GM23338 (cell line): ENCODE data around the gene ACSM2B. TPM values are rescaled to one million over a fixed set of nuclear protein-coding genes. Genes with fewer than 3 reads are reported as not detected.

Source experiments
- ATAC-seq: fragments of 200-7000 bp; cut with Tn5 transposase; 3 replicates; pipeline ENCODE4 v1.9.1; 2020
- DNase-seq: peaks from one replicate; pipeline ENCODE4 v3.0.0-alpha.2; 2015; ENCODE audit warnings: low spot score
- H2AFZ ChIP-seq: fragments of 200-600 bp; sonication (generic); 2 replicates; pipeline ENCODE4 v1.8.0; 2016; ENCODE audit warnings: antibody characterized with exemption, mild to moderate bottlenecking, moderate library complexity
- H3F3A ChIP-seq: fragments of 200-600 bp; sonication (generic); replicated peaks from 2 replicates; pipeline ENCODE4 v1.8.0; 2017; ENCODE audit warnings: antibody characterized with exemption, mixed run types, low read depth
- H3K27ac ChIP-seq: fragments of 200-600 bp; sonication (generic); 2 replicates; pipeline ENCODE4 v1.6.1; 2016; ENCODE audit warnings: low read depth
- H3K27me3 ChIP-seq: fragments of 200-600 bp; sonication (generic); 2 replicates; pipeline ENCODE4 v1.8.0; 2016; ENCODE audit warnings: mild to moderate bottlenecking, mixed run types, moderate library complexity; ENCODE audit not compliant: insufficient read depth
- H3K36me3 ChIP-seq: fragments of 200-600 bp; sonication (generic); 2 replicates; pipeline ENCODE4 v1.8.0; 2016; ENCODE audit warnings: mild to moderate bottlenecking; ENCODE audit not compliant: insufficient read depth
- H3K4me1 ChIP-seq: fragments of 200-600 bp; sonication (generic); 2 replicates; pipeline ENCODE4 v1.8.0; 2016; ENCODE audit warnings: mild to moderate bottlenecking, moderate library complexity; ENCODE audit not compliant: insufficient read depth
- H3K4me2 ChIP-seq: fragments of 200-600 bp; sonication (generic); 2 replicates; pipeline ENCODE4 v1.7.1; 2017; ENCODE audit warnings: mixed run types
- H3K4me3 ChIP-seq: fragments of 200-600 bp; sonication (generic); 2 replicates; pipeline ENCODE4 v1.6.1; 2016; ENCODE audit warnings: mixed run types
- H3K79me2 ChIP-seq: fragments of 200-600 bp; sonication (generic); replicated peaks from 2 replicates; pipeline ENCODE4 v1.8.0; 2017; ENCODE audit warnings: mild to moderate bottlenecking; ENCODE audit not compliant: insufficient read depth
- H3K9me2 ChIP-seq: fragments of 200-600 bp; sonication (generic); 2 replicates; pipeline ENCODE4 v1.8.0; 2017; ENCODE audit not compliant: insufficient read depth
- H4K20me1 ChIP-seq: fragments of 200-600 bp; sonication (generic); replicated peaks from 2 replicates; pipeline ENCODE4 v1.8.0; 2017; ENCODE audit warnings: mild to moderate bottlenecking; ENCODE audit not compliant: insufficient read depth
- H3K27ac Mint-ChIP-seq: 2 replicates; pipeline ENCODE4 v1.8.0; 2020; ENCODE audit warnings: inconsistent platforms, mild to moderate bottlenecking, moderate library complexity, mixed read lengths
- H3K27me3 Mint-ChIP-seq: 3 replicates; pipeline ENCODE4 v1.8.0; 2022; ENCODE audit warnings: low read depth, mild to moderate bottlenecking, moderate library complexity, mixed read lengths, inconsistent platforms; ENCODE audit not compliant: insufficient read depth, poor library complexity
- H3K36me3 Mint-ChIP-seq: 3 replicates; pipeline ENCODE4 v1.8.0; 2021; ENCODE audit warnings: low read depth, mild to moderate bottlenecking, inconsistent platforms, moderate library complexity, mixed read lengths
- H3K4me1 Mint-ChIP-seq: 3 replicates; pipeline ENCODE4 v1.8.0; 2020; ENCODE audit warnings: mild to moderate bottlenecking, inconsistent platforms, mixed read lengths
- H3K4me3 Mint-ChIP-seq: 3 replicates; pipeline ENCODE4 v1.8.0; 2021; ENCODE audit warnings: moderate library complexity, mild to moderate bottlenecking, inconsistent platforms, mixed read lengths
- H3K9me3 Mint-ChIP-seq: 3 replicates; pipeline ENCODE4 v1.8.0; 2020; ENCODE audit warnings: moderate library complexity, mild to moderate bottlenecking, inconsistent platforms, mixed read lengths
- CREB1 ChIP-seq: fragments of 250-450 bp; sonication (Bioruptor Pico); IDR thresholded peaks from 2 replicates; pipeline ENCODE4 v1.5.0; 2020; ENCODE audit warnings: low read depth, mild to moderate bottlenecking, moderate library complexity
- CTCF ChIP-seq, 2 experiments: fragments of 200-600 bp in 1 of 2; sonication (generic) in 1 of 2; conservative IDR thresholded peaks; 2 replicates each; pipeline versions ENCODE4 v1.5.1 to v1.6.1; 2016 to 2017; ENCODE audit warnings: antibody characterized with exemption in 2 of 2, low read depth in 2 of 2, mild to moderate bottlenecking in 2 of 2, moderate library complexity in 1 of 2
- EZH2 ChIP-seq: fragments of 200-600 bp; sonication (generic); IDR thresholded peaks from one replicate; pipeline ENCODE4 v1.8.0; 2017; ENCODE audit warnings: antibody characterized with exemption, mild to moderate bottlenecking, low read depth; ENCODE audit not compliant: unreplicated experiment
- EZH2phosphoT487 ChIP-seq: fragments of 200-600 bp; sonication (generic); IDR thresholded peaks from one replicate; pipeline ENCODE4 v1.8.1; 2018; ENCODE audit warnings: antibody characterized with exemption; ENCODE audit not compliant: unreplicated experiment
- JUNB ChIP-seq: IDR thresholded peaks from one replicate; pipeline ENCODE4 v1.6.1; 2016; ENCODE audit warnings: antibody characterized with exemption; ENCODE audit not compliant: unreplicated experiment
- NANOG ChIP-seq: IDR thresholded peaks from 2 replicates; pipeline ENCODE4 v1.6.1; 2016; ENCODE audit warnings: antibody characterized with exemption, borderline replicate concordance
- POLR2AphosphoS5 ChIP-seq: IDR thresholded peaks from 2 replicates; pipeline ENCODE4 v1.6.1; 2016; ENCODE audit warnings: antibody characterized with exemption, low read depth
- STAT1 ChIP-seq: IDR thresholded peaks from one replicate; pipeline ENCODE4 v1.6.1; 2016; ENCODE audit warnings: antibody characterized with exemption; ENCODE audit not compliant: unreplicated experiment
- ZNF114 ChIP-seq: fragments of 250-450 bp; sonication (Bioruptor Pico); IDR thresholded peaks from 2 replicates; pipeline ENCODE4 v1.5.0; 2020; ENCODE audit warnings: mild to moderate bottlenecking, moderate library complexity
- ZNF331 ChIP-seq: fragments of 250-450 bp; sonication (Bioruptor Pico); IDR thresholded peaks from 2 replicates; pipeline ENCODE4 v1.5.0; 2020; ENCODE audit warnings: low read depth, mild to moderate bottlenecking, moderate library complexity
- polyA plus RNA-seq: library from polyadenylated mRNA; unstranded; fragments of >200 nt; fragmentation: Nextera tagmentation; extraction: Ambion mirVana; gene quantifications from 2 replicates; pipeline ENCODE4 v1.2.1, GENCODE V29; 2016
- total RNA-seq: library from RNA; depleted of rRNA; stranded (reverse); fragments of >200 nt; shearing (Covaris generic); gene quantifications from 2 replicates; pipeline ENCODE4 v1.2.3, GENCODE V29; 2014
- TF ChIP-seq, protein P1 (sequence below): IDR thresholded peaks from one replicate; pipeline ENCODE4 v1.6.1; 2018; ENCODE audit warnings: antibody characterized with exemption; ENCODE audit not compliant: unreplicated experiment
- TF ChIP-seq, protein P2 (sequence below): fragments of 250-450 bp; sonication (Bioruptor Pico); IDR thresholded peaks from 2 replicates; pipeline ENCODE4 v1.5.0; 2020; ENCODE audit warnings: mild to moderate bottlenecking, moderate library complexity
- TF ChIP-seq, protein P3 (sequence below): IDR thresholded peaks from 2 replicates; pipeline ENCODE4 v1.6.1; 2016; ENCODE audit warnings: antibody characterized with exemption

ACSM2B gene
- total and polyA plus RNA-seq, 2 experiments from 2014 or later: not detected

GRCh38 chr16:20614186-20615141 lies 38.3 kb upstream of the ACSM2B start:
- 0 out of 2 replicates have a peak, but pooled peaks cover 3% of the 10 kb centered on the region for H3K9me2 ChIP-seq
- no peak overlapping the region for H3K4me3 Mint-ChIP-seq
- no peaks in the 10 kb centered on the region for H3K79me2 ChIP-seq
- no peaks in the 10 kb centered on the region; the same call in none of the 2 replicates for H3K4me1 ChIP-seq
- TF ChIP-seq, protein P1, sequence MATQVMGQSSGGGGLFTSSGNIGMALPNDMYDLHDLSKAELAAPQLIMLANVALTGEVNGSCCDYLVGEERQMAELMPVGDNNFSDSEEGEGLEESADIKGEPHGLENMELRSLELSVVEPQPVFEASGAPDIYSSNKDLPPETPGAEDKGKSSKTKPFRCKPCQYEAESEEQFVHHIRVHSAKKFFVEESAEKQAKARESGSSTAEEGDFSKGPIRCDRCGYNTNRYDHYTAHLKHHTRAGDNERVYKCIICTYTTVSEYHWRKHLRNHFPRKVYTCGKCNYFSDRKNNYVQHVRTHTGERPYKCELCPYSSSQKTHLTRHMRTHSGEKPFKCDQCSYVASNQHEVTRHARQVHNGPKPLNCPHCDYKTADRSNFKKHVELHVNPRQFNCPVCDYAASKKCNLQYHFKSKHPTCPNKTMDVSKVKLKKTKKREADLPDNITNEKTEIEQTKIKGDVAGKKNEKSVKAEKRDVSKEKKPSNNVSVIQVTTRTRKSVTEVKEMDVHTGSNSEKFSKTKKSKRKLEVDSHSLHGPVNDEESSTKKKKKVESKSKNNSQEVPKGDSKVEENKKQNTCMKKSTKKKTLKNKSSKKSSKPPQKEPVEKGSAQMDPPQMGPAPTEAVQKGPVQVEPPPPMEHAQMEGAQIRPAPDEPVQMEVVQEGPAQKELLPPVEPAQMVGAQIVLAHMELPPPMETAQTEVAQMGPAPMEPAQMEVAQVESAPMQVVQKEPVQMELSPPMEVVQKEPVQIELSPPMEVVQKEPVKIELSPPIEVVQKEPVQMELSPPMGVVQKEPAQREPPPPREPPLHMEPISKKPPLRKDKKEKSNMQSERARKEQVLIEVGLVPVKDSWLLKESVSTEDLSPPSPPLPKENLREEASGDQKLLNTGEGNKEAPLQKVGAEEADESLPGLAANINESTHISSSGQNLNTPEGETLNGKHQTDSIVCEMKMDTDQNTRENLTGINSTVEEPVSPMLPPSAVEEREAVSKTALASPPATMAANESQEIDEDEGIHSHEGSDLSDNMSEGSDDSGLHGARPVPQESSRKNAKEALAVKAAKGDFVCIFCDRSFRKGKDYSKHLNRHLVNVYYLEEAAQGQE: no peak
- TF ChIP-seq CREB1 (CRISPR knock-in tag) (no peak), EZH2phosphoT487 (no peak), CTCF (conservative IDR thresholded peaks at IDR 0.05; ENCODE audit: low read depth in 2 of 2) (no peak), POLR2AphosphoS5 (no peak), STAT1 (no peak), ZNF114 (CRISPR knock-in tag) (no peak), NANOG (no peak), JUNB (no peak), ZNF331 (CRISPR knock-in tag) (no peak), EZH2 (no peak)
- TF ChIP-seq, protein P2, sequence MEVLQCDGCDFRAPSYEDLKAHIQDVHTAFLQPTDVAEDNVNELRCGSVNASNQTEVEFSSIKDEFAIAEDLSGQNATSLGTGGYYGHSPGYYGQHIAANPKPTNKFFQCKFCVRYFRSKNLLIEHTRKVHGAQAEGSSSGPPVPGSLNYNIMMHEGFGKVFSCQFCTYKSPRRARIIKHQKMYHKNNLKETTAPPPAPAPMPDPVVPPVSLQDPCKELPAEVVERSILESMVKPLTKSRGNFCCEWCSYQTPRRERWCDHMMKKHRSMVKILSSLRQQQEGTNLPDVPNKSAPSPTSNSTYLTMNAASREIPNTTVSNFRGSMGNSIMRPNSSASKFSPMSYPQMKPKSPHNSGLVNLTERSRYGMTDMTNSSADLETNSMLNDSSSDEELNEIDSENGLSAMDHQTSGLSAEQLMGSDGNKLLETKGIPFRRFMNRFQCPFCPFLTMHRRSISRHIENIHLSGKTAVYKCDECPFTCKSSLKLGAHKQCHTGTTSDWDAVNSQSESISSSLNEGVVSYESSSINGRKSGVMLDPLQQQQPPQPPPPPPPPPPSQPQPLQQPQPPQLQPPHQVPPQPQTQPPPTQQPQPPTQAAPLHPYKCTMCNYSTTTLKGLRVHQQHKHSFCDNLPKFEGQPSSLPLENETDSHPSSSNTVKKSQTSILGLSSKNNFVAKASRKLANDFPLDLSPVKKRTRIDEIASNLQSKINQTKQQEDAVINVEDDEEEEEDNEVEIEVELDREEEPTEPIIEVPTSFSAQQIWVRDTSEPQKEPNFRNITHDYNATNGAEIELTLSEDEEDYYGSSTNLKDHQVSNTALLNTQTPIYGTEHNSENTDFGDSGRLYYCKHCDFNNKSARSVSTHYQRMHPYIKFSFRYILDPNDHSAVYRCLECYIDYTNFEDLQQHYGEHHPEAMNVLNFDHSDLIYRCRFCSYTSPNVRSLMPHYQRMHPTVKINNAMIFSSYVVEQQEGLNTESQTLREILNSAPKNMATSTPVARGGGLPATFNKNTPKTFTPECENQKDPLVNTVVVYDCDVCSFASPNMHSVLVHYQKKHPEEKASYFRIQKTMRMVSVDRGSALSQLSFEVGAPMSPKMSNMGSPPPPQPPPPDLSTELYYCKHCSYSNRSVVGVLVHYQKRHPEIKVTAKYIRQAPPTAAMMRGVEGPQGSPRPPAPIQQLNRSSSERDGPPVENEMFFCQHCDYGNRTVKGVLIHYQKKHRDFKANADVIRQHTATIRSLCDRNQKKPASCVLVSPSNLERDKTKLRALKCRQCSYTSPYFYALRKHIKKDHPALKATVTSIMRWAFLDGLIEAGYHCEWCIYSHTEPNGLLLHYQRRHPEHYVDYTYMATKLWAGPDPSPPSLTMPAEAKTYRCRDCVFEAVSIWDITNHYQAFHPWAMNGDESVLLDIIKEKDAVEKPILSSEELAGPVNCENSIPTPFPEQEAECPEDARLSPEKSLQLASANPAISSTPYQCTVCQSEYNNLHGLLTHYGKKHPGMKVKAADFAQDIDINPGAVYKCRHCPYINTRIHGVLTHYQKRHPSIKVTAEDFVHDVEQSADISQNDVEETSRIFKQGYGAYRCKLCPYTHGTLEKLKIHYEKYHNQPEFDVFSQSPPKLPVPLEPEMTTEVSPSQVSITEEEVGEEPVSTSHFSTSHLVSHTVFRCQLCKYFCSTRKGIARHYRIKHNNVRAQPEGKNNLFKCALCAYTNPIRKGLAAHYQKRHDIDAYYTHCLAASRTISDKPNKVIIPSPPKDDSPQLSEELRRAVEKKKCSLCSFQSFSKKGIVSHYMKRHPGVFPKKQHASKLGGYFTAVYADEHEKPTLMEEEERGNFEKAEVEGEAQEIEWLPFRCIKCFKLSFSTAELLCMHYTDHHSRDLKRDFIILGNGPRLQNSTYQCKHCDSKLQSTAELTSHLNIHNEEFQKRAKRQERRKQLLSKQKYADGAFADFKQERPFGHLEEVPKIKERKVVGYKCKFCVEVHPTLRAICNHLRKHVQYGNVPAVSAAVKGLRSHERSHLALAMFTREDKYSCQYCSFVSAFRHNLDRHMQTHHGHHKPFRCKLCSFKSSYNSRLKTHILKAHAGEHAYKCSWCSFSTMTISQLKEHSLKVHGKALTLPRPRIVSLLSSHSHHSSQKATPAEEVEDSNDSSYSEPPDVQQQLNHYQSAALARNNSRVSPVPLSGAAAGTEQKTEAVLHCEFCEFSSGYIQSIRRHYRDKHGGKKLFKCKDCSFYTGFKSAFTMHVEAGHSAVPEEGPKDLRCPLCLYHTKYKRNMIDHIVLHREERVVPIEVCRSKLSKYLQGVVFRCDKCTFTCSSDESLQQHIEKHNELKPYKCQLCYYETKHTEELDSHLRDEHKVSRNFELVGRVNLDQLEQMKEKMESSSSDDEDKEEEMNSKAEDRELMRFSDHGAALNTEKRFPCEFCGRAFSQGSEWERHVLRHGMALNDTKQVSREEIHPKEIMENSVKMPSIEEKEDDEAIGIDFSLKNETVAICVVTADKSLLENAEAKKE (CRISPR knock-in tag): no peak
- TF ChIP-seq, protein P3, sequence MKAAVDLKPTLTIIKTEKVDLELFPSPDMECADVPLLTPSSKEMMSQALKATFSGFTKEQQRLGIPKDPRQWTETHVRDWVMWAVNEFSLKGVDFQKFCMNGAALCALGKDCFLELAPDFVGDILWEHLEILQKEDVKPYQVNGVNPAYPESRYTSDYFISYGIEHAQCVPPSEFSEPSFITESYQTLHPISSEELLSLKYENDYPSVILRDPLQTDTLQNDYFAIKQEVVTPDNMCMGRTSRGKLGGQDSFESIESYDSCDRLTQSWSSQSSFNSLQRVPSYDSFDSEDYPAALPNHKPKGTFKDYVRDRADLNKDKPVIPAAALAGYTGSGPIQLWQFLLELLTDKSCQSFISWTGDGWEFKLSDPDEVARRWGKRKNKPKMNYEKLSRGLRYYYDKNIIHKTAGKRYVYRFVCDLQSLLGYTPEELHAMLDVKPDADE: no peak
- H3K27ac ChIP-seq: no peak overlapping the region
- H3K36me3 ChIP-seq: no peaks in the 10 kb centered on the region
- no peak overlapping the region for H2AFZ ChIP-seq
- H3K4me1 Mint-ChIP-seq: peaks cover 16% of the 10 kb centered on the region
- H3K27me3 Mint-ChIP-seq: peaks cover 18% of the 10 kb centered on the region
- no peak overlapping the region for H3K4me2 ChIP-seq
- no peaks in the 10 kb centered on the region for H3K36me3 Mint-ChIP-seq
- no peaks in the 10 kb centered on the region for H4K20me1 ChIP-seq
- H3F3A ChIP-seq: no peaks in the 10 kb centered on the region
- no peaks in the 10 kb centered on the region for H3K9me3 Mint-ChIP-seq
- no peaks in the 10 kb centered on the region for H3K27me3 ChIP-seq
- H3K27ac Mint-ChIP-seq: no peak overlapping the region; the same call in 1 of the 2 replicates
- no peak overlapping the region for H3K4me3 ChIP-seq
- no peak for DNase-seq
- ATAC-seq: no peak
